ENCODE results near the gene CREB5. TPM values are rescaled to one million over a fixed set of nuclear protein-coding genes. Genes with fewer than 3 reads are reported as not detected.

Gene CREB5
- total and polyA plus RNA-seq, 2 donors from 2014 or later: 3.4 to 27.2 TPM

DNA sequence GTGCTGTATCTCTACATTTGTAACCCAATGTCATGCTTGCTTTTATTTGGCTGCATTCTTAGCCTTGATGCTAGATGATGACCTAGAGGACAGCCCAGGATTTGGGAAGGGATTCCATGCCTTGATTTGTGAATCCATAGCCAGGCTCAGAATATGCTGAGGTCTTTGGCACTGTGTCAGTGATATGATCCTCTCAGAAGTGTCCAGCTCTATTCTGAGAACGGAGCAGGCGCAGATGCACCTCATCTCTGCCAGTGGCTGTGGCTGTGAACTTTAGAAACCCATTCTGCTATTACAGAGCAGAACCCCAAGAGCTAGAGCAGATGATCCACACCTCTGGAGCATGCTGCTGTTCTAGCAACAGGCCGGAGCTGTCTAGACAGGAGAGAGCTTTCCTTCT lies 333.0 kb downstream of the CREB5 start:
- Histone ChIP-seq H3K27ac (ENCODE audit: low read depth in 2 of 2, low read length in 2 of 2) (no peak overlapping the region), H3K9ac (ENCODE audit: low read length in 3 of 3) (no peak overlapping the region), H3K36me3 (ENCODE audit: control insufficient read depth in 2 of 3, insufficient read depth in 3 of 3, low read length in 3 of 3) (no peaks in the 10 kb centered on the region), H3K4me3 (ENCODE audit: low read length in 3 of 3) (no peak overlapping the region), H3K4me1 (ENCODE audit: control insufficient read depth in 2 of 3, insufficient read depth in 2 of 3, low read depth in 1 of 3, low read length in 3 of 3) (no peaks in the 10 kb centered on the region), H3K9me3 (ENCODE audit: control insufficient read depth in 2 of 3, insufficient read depth in 1 of 3, low read length in 3 of 3) (no peaks in the 10 kb centered on the region), H3K27me3 (ENCODE audit: control insufficient read depth, insufficient read depth, low read length) (no peaks in the 10 kb centered on the region)
- FAIRE-seq (no peak), DNase-seq (no peak)
- intact Hi-C loops (cut with DNase I): no loop called here
- TF ChIP-seq, protein P1, sequence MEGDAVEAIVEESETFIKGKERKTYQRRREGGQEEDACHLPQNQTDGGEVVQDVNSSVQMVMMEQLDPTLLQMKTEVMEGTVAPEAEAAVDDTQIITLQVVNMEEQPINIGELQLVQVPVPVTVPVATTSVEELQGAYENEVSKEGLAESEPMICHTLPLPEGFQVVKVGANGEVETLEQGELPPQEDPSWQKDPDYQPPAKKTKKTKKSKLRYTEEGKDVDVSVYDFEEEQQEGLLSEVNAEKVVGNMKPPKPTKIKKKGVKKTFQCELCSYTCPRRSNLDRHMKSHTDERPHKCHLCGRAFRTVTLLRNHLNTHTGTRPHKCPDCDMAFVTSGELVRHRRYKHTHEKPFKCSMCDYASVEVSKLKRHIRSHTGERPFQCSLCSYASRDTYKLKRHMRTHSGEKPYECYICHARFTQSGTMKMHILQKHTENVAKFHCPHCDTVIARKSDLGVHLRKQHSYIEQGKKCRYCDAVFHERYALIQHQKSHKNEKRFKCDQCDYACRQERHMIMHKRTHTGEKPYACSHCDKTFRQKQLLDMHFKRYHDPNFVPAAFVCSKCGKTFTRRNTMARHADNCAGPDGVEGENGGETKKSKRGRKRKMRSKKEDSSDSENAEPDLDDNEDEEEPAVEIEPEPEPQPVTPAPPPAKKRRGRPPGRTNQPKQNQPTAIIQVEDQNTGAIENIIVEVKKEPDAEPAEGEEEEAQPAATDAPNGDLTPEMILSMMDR (IDR thresholded peaks at IDR 0.05; ENCODE audit: borderline replicate concordance, extremely low read depth, insufficient read depth): no peak

DNA sequence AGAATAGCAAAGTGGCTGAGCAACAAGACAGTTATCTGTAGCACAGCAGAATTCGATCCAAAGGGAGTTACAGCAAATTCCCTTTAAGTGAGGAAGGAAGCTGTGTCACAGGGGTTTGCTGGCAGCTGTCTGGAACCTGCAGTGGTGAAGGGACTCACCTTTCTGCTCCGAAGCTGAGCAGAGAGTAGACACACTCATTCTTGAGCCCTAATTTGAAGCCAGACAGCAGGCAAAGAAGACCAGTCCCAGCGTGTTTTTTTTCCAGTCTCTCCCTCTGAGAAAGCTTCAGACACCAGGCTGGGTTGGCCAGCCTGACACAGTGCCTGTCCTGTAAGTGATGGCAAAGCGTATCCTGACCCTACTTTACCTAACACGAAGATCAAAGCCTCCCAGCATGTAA lies 335.1 kb downstream of the CREB5 start:
- intact Hi-C loops (cut with DNase I): no loop called here
- H3K27ac ChIP-seq (ENCODE audit: low read depth in 2 of 2, low read length in 2 of 2): no peak overlapping the region
- DNase-seq (no peak), FAIRE-seq (no peak)
- H3K9me3 ChIP-seq (ENCODE audit: control insufficient read depth in 2 of 3, insufficient read depth in 1 of 3, low read length in 3 of 3): no peaks in the 10 kb centered on the region
- TF ChIP-seq, protein P1 (IDR thresholded peaks at IDR 0.05; ENCODE audit: borderline replicate concordance, extremely low read depth, insufficient read depth): no peak
- H3K4me3 ChIP-seq (ENCODE audit: low read length in 3 of 3): no peak overlapping the region
- no peak overlapping the region for H3K9ac ChIP-seq (ENCODE audit: low read length in 3 of 3)
- H3K27me3 ChIP-seq (ENCODE audit: control insufficient read depth, insufficient read depth, low read length): no peaks in the 10 kb centered on the region
- no peaks in the 10 kb centered on the region for H3K36me3 ChIP-seq (ENCODE audit: control insufficient read depth in 2 of 3, insufficient read depth in 3 of 3, low read length in 3 of 3)
- H3K4me1 ChIP-seq (ENCODE audit: control insufficient read depth in 2 of 3, insufficient read depth in 2 of 3, low read depth in 1 of 3, low read length in 3 of 3): no peaks in the 10 kb centered on the region

DNA sequence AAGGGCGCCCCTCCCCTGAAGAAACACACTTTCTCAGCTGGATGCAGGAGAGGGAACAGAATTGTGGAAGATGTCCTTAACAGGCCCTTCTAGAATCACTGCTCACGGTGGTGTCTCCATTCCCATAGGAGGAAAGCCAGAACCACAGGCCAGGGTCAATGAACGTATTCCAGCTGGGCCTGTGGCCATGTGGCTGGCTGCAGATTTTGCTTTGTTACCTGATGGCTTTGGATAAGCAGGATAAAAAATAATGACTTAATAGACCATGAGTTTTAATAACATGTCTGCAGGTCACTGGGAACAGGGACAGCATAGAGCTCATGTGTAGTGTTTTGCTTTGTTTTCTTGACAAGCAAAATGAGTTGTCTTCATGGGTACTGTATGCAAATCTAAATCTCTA lies 335.5 kb downstream of the CREB5 start:
- no peak for FAIRE-seq
- no peaks in the 10 kb centered on the region for H3K9me3 ChIP-seq (ENCODE audit: control insufficient read depth in 2 of 3, insufficient read depth in 1 of 3, low read length in 3 of 3)

More for the DNA sequence above, 335.5 kb downstream of the CREB5 start:
- H3K4me1 ChIP-seq (ENCODE audit: control insufficient read depth in 2 of 3, insufficient read depth in 2 of 3, low read depth in 1 of 3, low read length in 3 of 3): no peaks in the 10 kb centered on the region
- intact Hi-C loops (cut with DNase I): no loop called here
- no peak overlapping the region for H3K9ac ChIP-seq (ENCODE audit: low read length in 3 of 3)
- TF ChIP-seq, protein P1 (IDR thresholded peaks at IDR 0.05; ENCODE audit: borderline replicate concordance, extremely low read depth, insufficient read depth): no peak
- no peak overlapping the region for H3K27ac ChIP-seq (ENCODE audit: low read depth in 2 of 2, low read length in 2 of 2)
- H3K36me3 ChIP-seq (ENCODE audit: control insufficient read depth in 2 of 3, insufficient read depth in 3 of 3, low read length in 3 of 3): no peaks in the 10 kb centered on the region
- DNase-seq: no peak
- H3K27me3 ChIP-seq (ENCODE audit: control insufficient read depth, insufficient read depth, low read length): no peaks in the 10 kb centered on the region
- H3K4me3 ChIP-seq (ENCODE audit: low read length in 3 of 3): no peak overlapping the region
